Nephron progenitor cell (in vitro differentiated cells): ENCODE measurements around the gene DAGLA.

ENCODE experiments used
- DNase-seq: peaks from one replicate; pipeline ENCODE4 v3.0.0; 2021
- H3K27ac Mint-ChIP-seq: 2 replicates; pipeline ENCODE4 v1.8.0; 2021; ENCODE audit warnings: mild to moderate bottlenecking, moderate library complexity, mixed read lengths
- H3K27me3 Mint-ChIP-seq: 2 replicates; pipeline ENCODE4 v1.8.0; 2021; ENCODE audit warnings: mild to moderate bottlenecking, low read depth, mixed read lengths; ENCODE audit not compliant: poor library complexity
- H3K36me3 Mint-ChIP-seq: 2 replicates; pipeline ENCODE4 v1.8.0; 2021; ENCODE audit warnings: low read depth, mixed read lengths
- H3K4me1 Mint-ChIP-seq: 2 replicates; pipeline ENCODE4 v1.8.0; 2021; ENCODE audit warnings: mixed read lengths
- H3K4me3 Mint-ChIP-seq: 2 replicates; pipeline ENCODE4 v1.8.0; 2021; ENCODE audit warnings: mild to moderate bottlenecking, moderate library complexity, mixed read lengths
- H3K9me3 Mint-ChIP-seq: 2 replicates; pipeline ENCODE4 v1.8.0; 2021; ENCODE audit warnings: mild to moderate bottlenecking, moderate library complexity, mixed read lengths
- TF ChIP-seq, protein P1 (sequence below): fragments of 200-600 bp; sonication (generic); IDR thresholded peaks from 2 replicates; pipeline ENCODE4 v1.5.0; 2021; ENCODE audit warnings: antibody characterized with exemption

The DAGLA gene

DNA sequence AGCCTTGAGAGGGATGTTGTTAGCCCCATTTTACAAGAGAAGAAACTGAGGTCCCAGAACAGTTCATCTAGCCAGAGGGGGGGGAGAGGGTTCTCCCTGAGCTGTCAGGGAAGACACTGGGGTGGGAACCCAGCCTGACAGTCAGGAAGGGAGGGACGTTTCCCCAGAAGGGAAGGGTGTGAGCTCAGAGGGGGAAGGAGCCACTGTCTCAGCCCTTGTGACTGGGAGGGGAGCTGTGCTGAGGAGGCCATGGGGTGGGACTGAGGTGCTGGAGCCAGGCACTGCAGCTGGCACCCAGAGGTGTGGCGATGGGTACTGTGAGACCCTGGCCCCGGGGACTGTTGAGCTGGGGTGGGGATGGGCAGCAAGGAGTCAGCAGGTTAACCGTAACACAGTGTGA is 35.7 kb downstream of the DAGLA start:
- no peaks in the 10 kb centered on the region for H3K36me3 Mint-ChIP-seq
- no peak for DNase-seq

DNA sequence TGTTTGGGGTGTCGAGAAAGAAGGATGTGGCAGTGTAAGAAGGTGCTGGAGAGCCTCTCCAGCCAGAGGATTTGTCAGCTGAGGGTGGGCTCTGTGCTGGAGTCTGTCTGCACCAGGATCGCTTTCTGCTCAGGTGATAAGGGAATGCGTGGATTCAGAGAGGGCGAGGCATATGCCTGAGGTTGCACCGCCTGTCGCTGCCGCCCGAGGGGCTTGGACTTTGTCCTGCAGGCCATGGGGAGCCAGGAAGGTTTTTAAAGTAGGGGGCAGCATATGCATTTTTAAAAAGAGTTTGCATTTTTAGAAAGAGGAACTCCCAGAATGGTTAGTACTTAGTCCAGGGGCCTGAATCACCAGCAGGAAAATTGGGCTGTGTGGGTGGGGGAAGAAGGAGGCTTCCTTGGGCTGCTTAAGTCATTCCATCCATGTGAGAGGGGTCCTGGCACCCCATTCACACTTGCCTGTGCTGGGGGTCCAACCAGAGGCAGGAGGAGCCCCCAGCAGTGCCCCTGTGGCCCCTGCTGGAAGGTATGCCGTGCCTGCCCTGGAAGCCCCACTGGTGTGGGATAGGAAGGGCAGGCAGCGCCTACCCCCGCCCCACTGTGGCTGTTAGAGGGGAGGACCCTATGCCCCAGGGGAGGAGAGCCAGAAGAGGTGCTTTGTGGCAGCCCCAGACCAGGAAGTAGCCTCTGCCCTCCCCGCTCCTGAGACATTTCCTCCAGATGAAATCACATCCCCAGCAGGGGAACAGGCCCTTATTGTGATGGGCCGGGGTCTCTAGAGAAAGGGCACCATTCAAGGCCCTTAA is 36.5 kb downstream of the DAGLA start:
- H3K27ac Mint-ChIP-seq, result no peak overlapping the region
- TF ChIP-seq, protein P1, sequence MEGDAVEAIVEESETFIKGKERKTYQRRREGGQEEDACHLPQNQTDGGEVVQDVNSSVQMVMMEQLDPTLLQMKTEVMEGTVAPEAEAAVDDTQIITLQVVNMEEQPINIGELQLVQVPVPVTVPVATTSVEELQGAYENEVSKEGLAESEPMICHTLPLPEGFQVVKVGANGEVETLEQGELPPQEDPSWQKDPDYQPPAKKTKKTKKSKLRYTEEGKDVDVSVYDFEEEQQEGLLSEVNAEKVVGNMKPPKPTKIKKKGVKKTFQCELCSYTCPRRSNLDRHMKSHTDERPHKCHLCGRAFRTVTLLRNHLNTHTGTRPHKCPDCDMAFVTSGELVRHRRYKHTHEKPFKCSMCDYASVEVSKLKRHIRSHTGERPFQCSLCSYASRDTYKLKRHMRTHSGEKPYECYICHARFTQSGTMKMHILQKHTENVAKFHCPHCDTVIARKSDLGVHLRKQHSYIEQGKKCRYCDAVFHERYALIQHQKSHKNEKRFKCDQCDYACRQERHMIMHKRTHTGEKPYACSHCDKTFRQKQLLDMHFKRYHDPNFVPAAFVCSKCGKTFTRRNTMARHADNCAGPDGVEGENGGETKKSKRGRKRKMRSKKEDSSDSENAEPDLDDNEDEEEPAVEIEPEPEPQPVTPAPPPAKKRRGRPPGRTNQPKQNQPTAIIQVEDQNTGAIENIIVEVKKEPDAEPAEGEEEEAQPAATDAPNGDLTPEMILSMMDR, result no peak
- H3K4me1 Mint-ChIP-seq, result peaks cover 72% of the 10 kb centered on the region
- H3K9me3 Mint-ChIP-seq, result no peaks in the 10 kb centered on the region
- no peak for DNase-seq
- no peaks in the 10 kb centered on the region for H3K36me3 Mint-ChIP-seq
- H3K27me3 Mint-ChIP-seq, result peaks cover 12% of the 10 kb centered on the region
- peak overlapping the region; percentile 14 for H3K4me3 Mint-ChIP-seq

More for the DNA sequence above, 35.7 kb downstream of the DAGLA start:
- no peak overlapping the region for H3K27ac Mint-ChIP-seq
- peaks cover 14% of the 10 kb centered on the region for H3K27me3 Mint-ChIP-seq
- TF ChIP-seq, protein P1, result no peak
- no peak overlapping the region for H3K4me3 Mint-ChIP-seq
- no peaks in the 10 kb centered on the region for H3K9me3 Mint-ChIP-seq
- H3K4me1 Mint-ChIP-seq, result peaks cover 81% of the 10 kb centered on the region

DNA sequence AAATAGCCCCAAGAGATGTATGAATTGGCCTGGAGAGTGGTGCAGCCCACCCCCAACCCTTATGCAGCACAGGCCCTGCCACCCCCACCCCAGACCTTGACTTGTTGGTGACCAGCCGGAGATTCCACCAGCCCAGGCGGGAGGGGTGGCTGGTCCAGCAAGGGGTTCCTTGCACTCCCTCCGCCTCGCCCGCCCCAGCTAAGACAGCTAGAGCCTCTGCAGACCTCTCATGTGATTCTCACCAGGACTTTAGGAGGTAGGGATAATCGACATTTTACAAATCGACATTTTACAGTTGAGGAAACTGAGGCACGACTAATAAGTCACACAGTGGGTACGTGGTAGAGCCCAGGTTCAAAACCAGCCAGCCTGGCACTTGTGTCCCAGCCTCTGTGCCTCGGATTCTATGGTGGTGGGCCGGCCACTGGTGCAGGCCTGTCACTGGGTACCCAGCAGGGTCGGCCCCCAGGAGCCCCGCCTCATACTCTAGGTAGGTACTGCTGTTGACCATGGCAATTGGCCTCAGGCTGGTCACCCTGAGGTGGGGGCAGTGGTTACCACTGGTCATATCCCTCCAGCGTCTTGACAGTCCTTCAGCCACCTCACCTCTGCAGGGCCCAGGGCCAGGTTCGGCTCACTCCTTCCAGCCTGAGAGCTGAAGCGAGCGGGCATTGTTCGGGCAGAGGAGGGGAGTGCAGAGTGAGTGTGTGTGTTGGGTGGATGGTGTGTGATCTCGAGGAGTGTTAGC is 37.3 kb downstream of the DAGLA start:
- TF ChIP-seq, protein P1, result no peak
- H3K36me3 Mint-ChIP-seq, result no peaks in the 10 kb centered on the region
- no peak overlapping the region for H3K27ac Mint-ChIP-seq
- no peaks in the 10 kb centered on the region for H3K9me3 Mint-ChIP-seq
- H3K27me3 Mint-ChIP-seq, result peaks cover 12% of the 10 kb centered on the region
- H3K4me3 Mint-ChIP-seq, result peak overlapping the region; percentile 76
- peaks cover 65% of the 10 kb centered on the region for H3K4me1 Mint-ChIP-seq
- DNase-seq, result no peak

DNA sequence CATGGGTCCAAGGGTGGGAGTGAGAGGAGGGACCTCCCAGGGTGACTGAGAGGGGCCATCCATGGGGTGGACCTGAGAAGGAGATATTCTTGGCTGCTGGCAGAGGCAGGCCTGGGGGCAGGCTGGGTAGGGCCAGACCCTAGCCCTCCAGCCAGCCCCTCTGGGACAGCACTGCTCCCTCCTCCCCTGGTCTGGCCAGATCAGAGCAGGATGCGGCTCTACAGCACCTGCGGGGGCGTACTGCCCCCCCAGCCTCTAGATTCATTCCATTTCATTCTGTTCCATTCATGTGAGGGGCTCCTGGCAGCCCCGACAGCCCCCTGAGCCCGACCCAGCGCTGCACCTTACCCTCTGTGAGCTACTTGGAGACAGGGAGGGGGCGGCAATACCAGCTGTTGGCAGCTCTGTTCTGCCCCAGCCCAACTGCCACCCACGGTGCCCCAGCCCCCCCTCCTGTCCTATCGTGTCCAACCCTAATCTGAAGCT is 37.9 kb downstream of the DAGLA start:
- TF ChIP-seq, protein P1, result no peak

DNA sequence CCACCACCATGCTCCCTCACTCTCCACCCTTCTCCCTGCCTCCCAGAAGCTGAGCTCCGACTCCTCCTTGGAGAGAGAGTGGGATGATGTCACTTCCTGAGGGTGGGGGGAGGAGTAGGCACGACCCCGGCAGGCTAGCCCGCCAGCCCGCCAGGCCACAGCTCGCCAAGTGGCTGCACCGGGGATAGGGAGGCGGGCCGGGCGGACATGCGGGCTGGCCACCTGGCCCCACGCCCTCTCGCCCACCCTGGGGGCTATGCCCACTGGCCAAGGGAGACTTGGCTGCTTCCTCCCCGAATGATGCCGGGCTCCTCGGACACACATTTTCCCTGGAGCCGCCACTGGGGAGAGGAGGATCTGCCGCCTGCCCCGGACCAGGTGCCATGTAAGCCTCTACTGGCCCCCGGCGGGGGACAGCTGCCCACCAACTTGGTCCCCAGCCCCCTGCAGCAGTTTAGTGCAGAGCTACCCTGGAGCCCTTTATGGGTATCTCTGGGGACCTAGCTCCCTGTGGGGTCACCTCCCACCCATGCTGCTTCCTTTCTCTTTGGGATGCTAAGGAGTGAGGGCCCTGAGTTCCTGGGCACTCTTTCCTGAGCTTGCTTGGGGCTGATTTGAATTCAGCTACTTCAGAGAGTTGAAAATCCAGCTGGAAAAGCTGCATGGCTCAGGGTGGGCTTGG is 38.6 kb downstream of the DAGLA start:
- TF ChIP-seq, protein P1, result no peak
- H3K4me3 Mint-ChIP-seq, result peak overlapping the region; percentile 76
- H3K27ac Mint-ChIP-seq, result no peak overlapping the region
- DNase-seq, result peak; percentile 74
- H3K27me3 Mint-ChIP-seq, result peaks cover 6% of the 10 kb centered on the region
- no peaks in the 10 kb centered on the region for H3K9me3 Mint-ChIP-seq
- peaks cover 52% of the 10 kb centered on the region for H3K4me1 Mint-ChIP-seq
- no peaks in the 10 kb centered on the region for H3K36me3 Mint-ChIP-seq

More for the DNA sequence above, 37.9 kb downstream of the DAGLA start:
- H3K27ac Mint-ChIP-seq, result no peak overlapping the region
- no peak for DNase-seq
- no peaks in the 10 kb centered on the region for H3K36me3 Mint-ChIP-seq
- peaks cover 9% of the 10 kb centered on the region for H3K27me3 Mint-ChIP-seq
- no peaks in the 10 kb centered on the region for H3K9me3 Mint-ChIP-seq
- H3K4me1 Mint-ChIP-seq, result peaks cover 58% of the 10 kb centered on the region
- peak overlapping the region; percentile 76 for H3K4me3 Mint-ChIP-seq
